AG09319 (cell line): ENCODE measurements around the gene TOP3B.

ENCODE experiments used
- DNase-seq: peaks from one replicate; pipeline ENCODE4 v3.0.0-alpha.2; 2010; ENCODE audit warnings: low read depth; ENCODE audit errors: extremely low read depth
- TF ChIP-seq, protein P1 (sequence below): IDR thresholded peaks from 2 replicates; pipeline ENCODE4 v1.5.1; 2011; ENCODE audit warnings: low read depth, mild to moderate bottlenecking, inconsistent platforms, low read length, moderate library complexity

Gene TOP3B

DNA sequence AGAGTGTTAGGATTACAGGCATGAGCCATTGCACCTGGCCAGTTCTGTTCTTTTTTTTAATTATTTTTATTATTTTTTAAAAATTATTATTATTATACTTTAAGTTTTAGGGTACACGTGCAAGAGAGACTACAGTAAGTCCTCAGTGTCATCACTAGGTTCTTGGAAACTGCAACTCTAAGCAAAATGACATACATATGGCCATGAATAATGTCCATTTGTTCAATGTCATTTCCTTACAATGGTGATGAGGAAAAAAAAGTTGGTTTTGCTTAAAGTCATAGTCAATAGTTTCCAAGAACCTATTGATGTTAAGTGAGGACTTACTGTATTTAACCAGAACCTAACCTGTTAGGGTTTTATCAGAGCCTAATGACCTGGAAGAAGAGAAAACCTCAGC is 29.4 kb upstream of the TOP3B start:
- TF ChIP-seq, protein P1, sequence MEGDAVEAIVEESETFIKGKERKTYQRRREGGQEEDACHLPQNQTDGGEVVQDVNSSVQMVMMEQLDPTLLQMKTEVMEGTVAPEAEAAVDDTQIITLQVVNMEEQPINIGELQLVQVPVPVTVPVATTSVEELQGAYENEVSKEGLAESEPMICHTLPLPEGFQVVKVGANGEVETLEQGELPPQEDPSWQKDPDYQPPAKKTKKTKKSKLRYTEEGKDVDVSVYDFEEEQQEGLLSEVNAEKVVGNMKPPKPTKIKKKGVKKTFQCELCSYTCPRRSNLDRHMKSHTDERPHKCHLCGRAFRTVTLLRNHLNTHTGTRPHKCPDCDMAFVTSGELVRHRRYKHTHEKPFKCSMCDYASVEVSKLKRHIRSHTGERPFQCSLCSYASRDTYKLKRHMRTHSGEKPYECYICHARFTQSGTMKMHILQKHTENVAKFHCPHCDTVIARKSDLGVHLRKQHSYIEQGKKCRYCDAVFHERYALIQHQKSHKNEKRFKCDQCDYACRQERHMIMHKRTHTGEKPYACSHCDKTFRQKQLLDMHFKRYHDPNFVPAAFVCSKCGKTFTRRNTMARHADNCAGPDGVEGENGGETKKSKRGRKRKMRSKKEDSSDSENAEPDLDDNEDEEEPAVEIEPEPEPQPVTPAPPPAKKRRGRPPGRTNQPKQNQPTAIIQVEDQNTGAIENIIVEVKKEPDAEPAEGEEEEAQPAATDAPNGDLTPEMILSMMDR = no peak
- no peak for DNase-seq

DNA sequence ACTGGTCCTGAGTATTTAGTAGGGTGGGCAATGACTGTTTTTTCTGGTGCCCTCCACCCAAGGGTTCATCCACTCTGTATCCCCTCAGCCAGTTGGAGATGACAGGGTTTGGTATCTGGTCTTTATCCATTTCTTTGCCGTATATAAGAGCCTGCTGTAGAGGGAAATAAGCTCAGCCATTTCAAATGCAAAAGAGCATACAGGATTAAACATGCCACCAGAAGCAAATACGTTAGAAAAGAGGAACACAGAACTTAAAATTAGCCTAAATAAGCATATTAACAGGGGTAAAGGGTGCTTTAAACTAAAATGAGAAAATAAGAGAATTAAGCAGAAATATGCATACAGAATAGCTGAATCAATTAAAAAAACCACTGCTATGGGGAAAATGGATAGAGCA is 27.8 kb upstream of the TOP3B start:
- no peak for DNase-seq
- TF ChIP-seq, protein P1 = no peak

DNA sequence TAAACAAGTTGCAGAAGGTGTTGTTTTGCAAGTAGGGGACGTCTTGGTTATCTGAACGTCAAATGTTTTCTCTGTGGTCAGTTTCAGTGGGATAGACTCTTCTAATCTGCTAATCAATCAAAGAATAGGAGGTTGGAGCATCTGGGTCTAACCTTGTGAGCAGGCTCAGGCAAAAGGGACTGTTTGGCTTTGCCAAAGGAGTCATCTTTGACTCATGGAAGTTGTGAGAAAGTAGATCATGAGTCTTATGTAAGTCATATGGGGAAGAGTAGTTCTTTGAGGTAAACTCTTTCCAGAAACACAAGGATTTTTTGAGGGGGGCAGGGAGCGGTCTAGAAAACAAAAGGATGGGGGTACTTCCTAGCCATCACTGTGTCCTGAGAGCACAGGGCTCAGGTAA is 27.1 kb upstream of the TOP3B start:
- TF ChIP-seq, protein P1 = no peak
- DNase-seq = no peak

DNA sequence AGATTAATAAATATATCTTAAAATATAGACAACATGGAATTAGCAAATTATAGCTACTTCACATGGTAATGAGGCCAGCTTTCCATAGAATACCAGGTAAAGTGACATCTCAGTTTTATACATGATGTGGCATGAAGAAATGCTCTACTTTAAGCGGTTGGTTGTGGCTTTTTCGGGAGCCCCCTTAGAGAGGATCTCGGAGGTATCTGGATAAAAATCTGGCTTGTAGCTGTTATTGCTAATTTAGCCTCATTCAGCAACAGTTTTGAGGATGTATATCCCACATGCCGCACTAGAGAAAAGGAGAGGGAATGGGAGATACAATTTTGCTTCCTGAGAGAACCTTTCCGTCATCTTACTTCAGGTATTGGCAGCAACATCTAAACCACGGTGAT is 24.0 kb upstream of the TOP3B start:
- DNase-seq = no peak
- TF ChIP-seq, protein P1 = no peak

DNA sequence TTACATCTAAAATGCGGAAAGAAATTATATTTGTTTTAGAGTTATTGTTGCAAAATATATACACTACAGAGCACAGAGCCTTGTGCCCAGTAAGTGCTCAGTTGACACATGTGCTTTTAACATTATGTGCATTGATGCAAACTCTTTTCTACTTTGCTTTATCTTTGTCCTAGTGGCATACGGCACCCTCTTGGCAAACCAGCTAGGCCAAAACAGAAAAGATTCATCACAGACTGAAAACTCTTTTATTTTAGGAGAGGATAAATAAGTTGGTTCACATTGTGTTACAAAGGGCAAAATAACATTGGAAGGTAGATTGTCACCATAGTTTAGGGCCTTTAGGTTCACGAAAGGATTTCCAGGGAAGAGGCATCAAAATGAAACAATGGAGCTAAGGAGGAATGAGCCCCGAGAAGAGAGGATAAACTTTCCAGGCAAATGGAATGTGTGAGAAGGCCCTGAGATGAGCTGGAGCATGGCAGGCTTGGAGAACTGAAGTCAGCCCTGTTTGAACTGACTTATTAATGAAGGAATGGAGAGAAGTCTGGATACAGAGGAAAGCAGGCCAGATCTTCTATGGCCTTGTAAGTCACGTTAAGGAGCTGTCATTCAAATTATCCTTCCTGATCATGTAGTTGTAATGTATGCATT is 23.5 kb upstream of the TOP3B start:
- DNase-seq = no peak
- TF ChIP-seq, protein P1 = no peak

DNA sequence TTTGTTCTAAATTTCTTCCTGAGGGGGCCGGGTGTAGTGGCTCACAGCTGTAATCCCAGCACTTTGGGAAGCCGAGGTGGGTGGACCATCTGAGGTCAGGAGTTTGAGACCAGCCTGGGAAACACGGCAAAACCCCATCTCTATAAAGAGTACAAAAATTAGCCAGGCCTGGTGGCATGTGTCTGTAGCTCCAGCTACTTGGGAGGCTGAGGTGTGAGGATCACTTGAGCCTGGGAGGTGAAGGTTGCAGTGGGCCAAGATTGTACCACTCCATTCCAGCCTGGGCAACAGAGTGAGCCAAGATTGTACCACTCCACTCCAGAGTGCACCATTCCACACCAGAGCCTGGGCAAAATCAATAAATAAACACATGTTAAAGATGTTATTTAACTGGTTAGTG is 20.6 kb upstream of the TOP3B start:
- no peak for DNase-seq
- TF ChIP-seq, protein P1 = no peak

DNA sequence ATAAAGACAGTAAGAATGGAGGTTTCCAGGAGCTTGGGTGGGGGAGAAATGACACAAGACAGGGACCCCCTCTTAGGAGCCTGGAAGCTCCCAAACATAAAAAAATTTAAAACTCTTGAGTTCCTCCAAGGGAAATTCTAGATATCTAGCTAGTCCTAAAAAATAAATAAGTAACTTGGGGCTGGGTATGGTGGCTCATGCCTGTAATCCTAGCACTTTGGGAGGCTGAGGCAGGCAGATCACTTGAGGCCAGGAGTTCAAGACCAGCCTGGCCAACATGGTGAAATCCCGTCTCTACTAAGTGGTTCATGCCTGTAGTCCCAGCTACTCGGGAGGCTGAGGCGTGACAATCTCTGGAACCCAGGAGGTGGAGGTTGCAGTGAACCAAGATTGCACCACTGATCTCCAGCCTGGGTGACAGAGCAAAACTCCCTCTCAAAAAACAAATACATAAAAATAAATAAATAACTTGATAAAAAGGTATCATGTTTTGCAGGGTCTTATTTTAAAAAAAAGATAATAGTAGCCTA is 20.0 kb upstream of the TOP3B start:
- no peak for DNase-seq
- TF ChIP-seq, protein P1 = no peak
